UCSD-AML1 (cell line): ENCODE measurements around the gene UMODL1.

Experiments
- DNase-seq: peaks from one replicate; lab custom pipeline; 2025; ENCODE audit not compliant: unreplicated experiment; lab: John Stamatoyannopoulos, UW

UMODL1 gene

DNA sequence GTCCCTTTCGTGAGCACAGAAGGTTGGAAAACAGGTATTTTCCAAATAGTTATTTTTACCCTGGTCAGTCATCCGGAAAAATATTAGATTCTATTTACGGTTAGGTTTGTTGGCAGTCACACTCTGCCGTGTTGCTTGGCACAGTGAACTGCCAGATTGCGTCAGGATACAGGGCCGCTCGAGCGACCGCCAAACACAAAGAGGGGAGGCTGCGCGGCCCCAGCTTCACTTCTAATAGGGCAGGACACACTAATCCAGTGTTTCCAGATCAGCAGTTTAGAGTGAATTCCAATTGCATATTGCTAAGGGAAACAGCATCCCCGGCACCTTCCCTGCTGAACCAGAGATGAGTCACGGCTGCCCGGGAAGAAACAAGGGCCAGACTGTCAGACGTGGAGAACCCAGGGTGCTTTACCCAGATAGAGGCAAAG is 22.9 kb downstream of the UMODL1 start:
- DNase-seq = no peak

DNA sequence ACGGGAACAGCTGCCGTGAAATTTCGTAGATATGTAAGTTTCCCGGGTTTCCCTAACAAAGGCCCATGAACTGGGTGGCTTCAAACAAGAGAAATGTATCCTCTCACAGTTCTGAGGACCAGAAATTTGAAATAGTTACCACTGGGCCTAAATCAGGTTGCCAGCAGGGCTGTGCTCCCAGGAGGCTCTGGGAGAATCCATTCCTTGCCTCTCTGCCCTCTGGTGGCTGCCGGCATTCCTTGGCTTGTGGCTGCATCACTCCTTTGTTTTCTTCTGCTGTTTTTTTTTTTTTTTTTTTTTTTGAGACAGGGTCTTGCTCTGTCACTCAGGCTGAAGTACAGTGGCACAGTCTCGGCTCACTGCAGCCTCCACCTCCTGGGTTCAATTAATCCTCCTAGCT is 23.7 kb downstream of the UMODL1 start:
- no peak for DNase-seq

DNA sequence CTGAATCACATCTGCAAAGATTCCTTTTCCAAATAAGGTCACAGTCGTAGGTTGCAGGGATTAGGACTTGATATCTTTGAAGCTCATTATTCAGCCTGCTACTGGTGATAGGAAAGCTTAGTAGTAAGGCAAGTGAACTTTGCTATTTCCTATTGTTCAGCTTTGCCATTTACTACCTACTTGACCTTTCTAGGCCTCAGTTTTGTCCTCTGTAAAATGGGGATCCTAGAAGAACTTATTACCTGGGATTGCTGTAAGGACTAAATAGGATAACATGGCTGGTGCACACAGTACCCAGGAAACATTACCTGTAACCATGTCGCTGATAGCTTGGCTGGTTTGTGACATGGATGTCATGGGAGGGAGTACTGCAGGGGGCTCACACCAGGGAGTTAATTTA is 24.5 kb downstream of the UMODL1 start:
- no peak for DNase-seq

DNA sequence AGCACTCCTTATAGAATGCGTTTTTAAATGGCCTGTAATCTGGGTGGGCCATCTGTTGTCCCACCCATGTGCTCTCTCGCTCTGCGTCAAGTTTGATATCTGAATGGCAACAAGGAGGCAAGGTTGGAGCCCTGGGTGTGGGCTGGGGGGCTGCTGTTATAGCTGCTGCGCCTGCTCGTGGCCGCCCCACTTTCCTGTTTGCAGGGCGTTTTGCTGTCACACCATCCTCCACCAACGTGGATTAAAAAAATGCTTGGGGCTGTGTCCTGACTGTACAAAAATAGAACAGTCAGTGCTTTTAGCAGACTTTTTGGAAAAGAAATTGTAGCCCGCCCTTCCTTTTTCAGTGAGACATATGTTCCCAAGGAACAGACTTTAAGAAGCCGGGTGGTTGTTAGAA is 25.4 kb downstream of the UMODL1 start:
- no peak for DNase-seq

DNA sequence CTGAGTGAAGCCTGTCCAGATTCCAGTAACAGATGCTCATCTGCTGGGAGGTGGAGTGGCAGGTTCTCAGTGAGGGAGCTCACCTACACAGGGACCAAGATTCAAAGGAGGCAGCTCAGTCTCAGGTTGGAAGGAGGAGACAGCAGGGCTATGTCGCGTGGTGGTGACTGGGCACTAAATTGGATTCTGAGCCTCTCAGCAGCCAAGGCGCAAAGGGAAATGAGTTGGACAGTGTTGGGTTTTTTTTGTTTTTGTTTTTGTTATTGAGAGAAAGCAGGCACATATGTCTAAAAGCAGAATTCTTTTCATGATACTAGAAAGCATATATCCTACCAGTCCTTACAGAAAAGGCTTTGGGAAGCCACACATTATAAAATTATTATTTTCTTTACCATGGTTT is 26.2 kb downstream of the UMODL1 start:
- DNase-seq = no peak

DNA sequence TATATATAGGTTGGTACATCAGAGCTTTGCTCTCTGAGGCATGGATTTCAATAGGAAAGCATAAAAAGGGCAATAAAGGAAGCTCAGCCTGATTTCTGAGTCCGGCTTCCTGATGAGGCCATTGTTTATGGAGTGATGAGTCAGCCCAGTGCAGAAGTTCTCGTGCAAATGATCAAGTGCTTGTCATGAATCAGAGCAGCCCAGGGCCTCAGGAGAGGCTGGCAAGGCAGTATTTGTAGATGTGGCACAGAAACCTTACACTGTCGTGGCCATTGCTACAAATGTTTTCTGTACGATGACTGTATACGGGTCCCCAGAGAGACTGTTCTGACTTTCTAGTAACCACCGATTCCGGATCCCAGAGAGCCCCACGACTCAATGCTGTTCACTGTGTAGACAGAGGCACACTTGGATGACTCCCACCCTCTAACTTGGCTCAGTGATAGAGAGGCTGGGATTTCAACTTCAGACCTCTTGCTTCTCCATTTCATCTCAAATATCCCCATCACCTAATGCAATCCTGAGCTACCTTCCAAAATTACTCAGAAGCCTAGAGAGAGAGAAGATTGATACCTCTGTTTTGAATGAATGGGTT is 26.8 kb downstream of the UMODL1 start:
- DNase-seq = no peak

DNA sequence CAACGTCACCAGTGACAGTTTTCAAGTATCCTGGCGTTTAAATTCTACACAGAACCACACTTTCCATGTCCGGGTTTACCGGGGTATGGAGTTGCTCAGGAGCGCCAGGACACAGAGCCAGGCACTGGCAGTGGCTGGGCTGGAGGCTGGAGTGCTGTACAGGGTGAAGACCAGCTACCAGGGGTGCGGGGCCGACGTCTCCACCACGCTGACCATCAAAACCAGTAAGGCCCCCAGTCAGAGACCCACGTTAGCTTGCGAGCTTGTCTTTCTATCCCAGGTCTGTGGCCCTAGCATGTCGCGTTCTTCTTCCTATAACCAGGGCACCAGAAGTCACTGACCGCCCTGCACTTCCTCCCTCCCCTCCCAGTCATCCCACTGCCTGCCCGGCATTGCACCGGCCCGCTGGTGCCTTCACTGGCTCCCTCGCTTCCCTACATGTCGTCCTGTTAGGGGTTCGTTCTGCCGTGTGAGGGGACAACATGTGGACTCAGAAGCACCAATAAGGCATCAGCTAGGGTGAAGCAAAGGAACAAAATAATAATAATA is 27.9 kb downstream of the UMODL1 start:
- DNase-seq = no peak

DNA sequence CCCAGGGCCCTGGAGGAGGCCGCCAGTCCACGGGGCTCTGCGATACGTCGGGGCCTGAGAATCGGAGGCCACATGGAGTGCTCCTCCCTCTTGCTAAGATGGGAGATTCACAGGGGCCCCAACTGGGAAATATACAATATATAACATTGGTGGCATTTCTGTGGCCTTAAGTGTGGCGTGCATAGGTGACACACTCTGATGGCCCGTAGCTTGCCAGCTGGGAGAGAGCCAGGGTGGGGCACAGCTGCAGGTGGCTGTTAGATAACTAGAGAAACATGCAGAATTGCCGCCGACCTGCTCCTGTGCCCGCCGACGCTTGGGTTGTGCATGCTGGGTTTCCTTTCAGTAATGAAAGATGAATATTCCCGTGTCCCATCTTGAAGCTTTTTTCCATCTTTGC is 30.1 kb downstream of the UMODL1 start:
- no peak for DNase-seq

DNA sequence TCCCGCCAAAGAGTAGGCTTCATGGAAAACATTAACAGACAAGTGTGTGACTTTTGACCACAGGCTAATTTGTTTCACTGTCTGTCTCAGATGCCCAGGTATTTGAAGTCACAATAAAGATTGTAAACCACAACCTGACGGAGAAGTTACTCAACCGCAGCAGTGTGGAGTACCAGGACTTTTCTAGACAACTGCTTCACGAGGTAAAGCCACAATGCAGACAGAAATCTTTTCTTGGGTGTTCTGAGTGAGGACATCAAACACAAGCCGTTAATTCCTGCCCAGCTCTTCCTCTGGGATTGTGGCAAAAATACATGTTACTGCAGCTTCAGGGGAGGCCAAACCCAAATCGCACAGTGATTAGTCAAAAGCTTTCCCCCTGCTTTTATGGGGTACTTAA is 31.0 kb downstream of the UMODL1 start:
- DNase-seq = no peak

DNA sequence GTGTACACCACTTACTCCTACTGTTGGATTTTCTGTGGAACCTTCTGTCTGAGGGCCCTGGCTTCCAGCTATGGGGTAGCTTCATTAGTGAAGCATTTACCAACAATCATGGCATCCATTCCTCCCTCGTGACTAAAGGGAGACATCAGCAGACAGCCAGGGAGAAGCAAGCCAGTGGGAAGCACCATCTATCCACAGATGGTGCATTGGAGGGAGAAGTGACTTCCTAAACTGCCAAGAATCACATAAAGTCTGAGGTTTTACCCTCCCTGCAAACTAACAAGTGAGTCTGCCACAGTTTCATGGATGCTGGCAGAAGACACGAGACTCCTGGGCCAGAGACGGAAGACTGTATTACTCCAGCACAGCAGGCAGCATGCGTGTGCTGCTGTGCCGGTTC is 31.4 kb downstream of the UMODL1 start:
- DNase-seq = no peak

DNA sequence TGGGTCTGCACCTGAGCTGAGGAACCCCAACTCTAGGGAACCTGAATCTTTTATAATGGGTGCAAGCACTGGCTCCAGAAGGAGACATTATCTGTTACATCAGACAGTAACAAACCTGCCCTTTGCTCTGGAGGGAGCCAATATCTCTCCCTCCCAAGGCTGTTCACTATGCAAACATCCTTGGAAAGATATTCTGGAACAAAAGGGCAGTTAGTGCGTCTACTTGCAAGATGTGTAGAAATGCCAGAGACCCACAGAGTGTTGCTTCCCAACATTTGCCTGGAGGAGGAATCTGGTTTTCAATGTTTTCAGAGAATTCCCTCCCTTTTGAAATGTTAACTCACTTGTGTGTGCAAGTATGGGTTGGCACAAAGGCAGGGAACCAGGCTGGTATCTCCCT is 31.9 kb downstream of the UMODL1 start:
- no peak for DNase-seq

DNA sequence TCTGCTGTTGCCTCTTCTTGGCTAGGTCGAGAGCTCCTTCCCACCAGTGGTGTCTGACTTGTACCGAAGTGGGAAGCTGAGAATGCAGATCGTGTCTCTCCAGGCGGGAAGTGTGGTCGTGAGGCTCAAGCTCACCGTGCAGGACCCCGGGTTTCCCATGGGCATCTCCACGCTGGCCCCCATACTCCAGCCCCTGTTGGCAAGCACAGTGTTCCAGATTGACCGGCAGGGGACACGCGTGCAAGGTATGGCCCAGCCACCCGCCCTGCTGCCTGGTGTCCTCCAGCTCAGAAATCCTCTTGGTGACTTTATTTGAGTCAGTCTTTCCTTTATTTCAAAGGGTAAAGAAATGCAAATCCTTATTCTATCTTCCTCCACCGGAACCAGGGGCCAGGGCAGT is 32.7 kb downstream of the UMODL1 start:
- no peak for DNase-seq

DNA sequence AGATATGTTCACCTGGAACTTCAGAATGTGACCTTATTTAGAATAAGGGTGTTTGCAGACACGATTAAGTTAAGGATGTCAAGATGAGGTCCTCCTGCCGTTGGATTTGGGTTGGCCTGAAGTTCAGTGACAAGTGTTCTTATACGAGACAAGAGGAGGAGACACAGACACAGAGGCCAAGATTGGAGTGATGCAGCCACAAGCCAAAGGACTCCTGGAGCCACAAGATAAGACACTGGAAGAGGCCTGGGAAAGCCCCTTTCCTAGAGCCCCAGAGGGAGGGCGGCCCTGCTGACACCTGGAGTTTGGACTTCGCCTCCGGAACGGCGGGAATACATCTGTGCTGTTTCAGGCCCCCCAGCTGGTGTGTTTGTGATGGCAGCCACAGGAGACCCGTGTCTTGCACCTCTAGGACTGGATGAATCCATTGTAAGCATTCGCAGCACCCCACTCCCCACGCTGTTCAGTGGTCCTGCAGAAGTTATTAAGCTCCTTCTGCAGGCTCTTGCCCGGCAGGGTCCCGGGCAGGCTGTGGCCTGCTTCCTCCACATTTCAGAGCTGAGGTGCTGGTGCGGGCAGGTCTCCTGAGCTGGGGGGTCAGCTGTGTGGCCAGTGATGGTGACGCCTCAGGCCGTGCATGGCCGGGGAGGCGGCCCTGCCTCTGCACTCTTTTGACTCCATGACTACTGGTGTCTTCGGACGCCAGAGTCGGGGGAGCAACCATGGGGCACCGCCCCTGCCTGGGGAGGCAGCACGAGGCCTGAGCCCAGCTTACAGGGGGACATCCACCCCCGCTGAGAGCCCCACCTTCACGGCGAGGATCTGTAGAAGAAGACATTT is 34.6 kb downstream of the UMODL1 start:
- DNase-seq = no peak

DNA sequence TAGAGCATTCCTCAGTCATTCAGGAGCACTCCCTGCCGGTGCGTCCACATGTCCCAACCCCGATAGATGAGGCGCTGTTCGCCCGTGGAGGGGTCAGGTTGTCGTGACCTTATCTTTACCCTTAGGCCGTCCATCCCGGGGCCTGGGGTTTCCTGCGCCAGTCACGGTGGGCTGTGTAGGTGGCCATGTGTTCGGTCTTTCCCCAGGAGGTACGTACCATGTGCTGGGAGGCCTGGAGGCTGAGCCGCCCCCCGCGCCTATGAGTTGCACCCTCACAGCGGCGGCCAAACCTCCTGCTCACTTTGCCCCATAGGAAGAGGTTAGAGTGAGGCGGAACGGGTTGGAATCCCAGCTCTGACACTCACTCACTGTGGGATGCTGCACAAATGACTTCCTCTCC is 35.3 kb downstream of the UMODL1 start:
- DNase-seq = no peak

DNA sequence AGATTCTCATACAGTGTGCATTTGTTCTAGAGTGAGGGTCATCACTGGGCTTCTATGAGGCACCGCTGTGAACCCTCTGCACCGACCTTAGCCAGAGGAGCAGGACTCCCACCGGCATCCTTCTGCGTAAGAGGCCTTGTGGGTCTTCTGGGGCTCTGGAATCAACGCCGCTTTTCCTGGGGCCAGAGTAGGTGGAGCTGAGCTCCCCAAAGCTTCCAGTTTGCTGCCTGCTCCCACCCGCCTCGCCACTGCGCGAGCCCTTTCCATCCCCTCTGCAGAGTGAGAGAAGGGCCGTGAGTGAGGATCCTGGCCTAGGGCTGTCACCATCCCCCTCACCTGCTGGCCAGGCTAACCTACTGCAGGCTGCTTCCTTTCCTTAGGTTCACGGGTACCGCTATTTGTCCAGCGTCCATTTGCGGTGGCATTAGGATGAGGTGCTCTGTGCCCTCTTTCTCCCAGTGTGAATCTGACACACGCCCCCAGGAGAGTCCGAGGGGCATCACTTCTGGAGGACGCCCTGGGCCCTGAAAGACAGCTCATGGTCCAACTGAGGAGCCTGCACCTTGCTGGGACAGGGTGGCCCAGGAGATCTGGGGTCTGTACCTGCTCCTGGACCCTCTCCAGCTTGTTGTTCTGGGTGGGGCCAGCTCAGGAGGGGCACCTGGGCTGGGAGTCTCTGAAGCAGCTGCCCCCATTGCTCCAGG is 36.2 kb downstream of the UMODL1 start:
- DNase-seq = no peak

DNA sequence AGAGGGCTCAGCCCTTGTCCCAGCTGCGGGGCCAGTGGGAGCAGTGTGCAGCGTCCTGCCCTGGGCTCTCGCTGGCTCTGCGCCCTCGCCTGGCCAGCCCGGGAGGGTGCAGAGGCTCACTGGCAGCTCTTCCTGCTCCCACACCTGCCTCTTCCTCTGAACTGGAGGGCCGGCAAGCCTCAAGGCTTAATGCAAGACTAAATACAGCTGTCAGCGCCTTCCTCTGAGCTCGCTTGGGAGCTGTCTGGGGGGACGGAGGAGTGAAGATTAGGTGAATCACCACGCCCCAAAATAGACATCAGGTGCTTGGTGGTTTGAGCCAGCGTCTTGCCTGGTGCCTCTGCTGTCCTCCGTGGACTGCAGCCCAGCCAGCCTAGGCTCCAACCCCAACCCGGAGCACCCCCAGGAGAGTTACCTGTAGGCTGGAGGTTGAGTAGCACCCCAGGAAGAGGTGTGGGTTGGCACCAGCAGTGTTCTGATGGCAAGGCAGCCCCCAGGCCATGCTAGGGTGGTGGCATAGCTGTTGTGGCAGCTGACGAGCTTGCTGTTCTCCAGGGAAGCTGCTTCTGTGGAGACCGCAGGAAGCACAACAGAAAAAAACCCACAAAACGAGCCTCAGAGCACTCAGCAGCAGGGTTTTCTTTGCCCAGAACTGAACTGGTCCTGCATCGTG is 36.9 kb downstream of the UMODL1 start:
- DNase-seq = peak; percentile 55

DNA sequence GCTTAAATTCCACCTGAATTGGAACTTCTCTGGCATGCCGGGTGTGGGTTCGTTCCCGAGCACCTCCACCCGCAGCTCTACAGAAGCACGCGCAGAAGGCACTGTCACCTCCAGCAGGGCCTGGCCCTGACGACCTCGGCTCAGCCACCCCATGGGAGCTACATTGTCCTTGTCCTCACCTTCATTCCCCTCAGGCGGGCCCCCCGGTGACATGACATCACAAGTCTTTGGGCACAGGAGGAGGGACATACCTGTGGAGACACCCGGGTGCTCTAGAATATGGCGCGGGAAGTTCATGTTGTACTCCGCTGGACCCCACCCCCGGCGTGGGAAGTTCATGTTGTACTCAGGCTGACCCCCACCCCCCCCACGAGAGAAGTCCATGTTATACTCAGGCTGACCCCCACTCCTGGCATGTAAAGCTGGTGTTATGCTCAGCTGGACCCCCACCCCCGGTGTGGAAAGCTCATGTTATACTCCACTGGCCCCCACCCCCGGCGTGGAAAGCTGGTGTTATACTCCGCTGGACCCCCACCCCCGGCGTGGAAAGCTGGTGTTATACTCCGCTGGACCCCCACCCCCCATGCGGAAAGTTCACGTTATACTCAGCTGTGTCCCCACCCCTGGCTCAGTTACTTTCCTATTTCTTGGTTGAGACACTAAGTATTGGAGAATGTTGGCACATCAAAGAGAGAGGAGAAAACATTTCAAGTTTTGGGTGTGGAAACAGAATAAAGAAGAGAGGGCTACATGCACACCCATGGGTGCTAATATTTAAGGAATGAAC is 37.6 kb downstream of the UMODL1 start:
- DNase-seq = no peak

DNA sequence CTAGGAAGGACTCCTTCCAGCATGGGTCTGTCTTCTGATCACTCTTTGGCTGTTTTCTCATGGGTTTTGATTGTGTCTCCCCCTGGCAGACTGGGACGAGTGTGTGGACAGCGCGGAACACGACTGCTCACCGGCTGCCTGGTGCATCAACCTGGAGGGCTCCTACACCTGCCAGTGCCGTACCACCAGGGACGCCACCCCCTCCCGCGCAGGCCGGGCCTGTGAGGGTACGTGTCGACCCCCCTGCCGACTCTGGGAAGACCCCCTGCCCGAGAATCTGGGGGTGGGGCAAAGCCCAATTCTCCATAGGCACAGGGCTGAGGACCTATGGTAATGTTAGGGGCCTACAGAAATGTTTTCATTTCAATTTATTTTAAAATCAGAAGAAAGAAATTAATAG is 38.4 kb downstream of the UMODL1 start:
- no peak for DNase-seq

DNA sequence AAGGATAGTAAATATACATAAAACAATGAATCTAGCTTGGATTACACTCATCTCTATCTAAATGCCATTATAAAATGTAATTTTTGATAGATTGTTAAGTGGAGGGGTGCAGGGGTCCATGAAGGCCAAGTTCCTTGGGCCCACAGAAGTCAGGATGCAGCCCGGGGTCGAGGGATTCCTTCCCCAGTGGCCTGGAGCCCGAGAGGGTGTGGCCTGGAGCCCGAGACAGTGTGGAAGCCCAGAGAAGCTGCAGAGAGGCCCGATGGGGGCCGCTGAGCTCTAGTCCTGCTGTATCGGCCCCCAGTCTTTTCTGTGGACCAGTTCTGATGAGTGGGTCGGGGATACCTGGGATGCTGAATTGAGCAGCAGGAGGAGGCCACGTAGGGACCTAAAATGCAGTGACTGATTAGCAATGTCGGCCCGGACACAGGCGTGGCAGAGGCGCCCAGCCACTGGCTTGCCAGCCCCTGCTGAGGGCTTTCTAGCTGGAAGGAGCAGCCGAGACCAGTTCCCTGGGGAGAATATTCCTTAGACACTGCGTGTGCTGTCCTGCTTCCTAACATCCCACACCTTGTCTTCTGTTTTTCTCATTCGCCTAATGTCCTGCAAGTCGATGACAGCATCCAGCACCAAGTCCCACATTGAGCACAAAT is 38.9 kb downstream of the UMODL1 start:
- DNase-seq = no peak
